KOPT-K1 (cell line): ENCODE results near the gene FAM124A.

Experiments used
- H3K27ac ChIP-seq: fragments of 200-600 bp; sonication (generic); 2 replicates; pipeline ENCODE4 v1.5.1; 2016; ENCODE audit warnings: antibody characterized with exemption, mild to moderate bottlenecking, low read depth, low read length; ENCODE audit not compliant: poor library complexity, severe bottlenecking
- H3K36me3 ChIP-seq: fragments of 200-600 bp; sonication (generic); 2 replicates; pipeline ENCODE4 v1.5.1; 2017; ENCODE audit warnings: antibody characterized with exemption, mild to moderate bottlenecking, low read length, moderate library complexity; ENCODE audit not compliant: insufficient read depth
- H3K9me3 ChIP-seq: fragments of 200-600 bp; sonication (generic); 2 replicates; pipeline ENCODE4 v1.5.1; 2017; ENCODE audit warnings: antibody characterized with exemption, low read length, mild to moderate bottlenecking; ENCODE audit not compliant: insufficient read depth, poor library complexity, severe bottlenecking

Gene FAM124A

DNA sequence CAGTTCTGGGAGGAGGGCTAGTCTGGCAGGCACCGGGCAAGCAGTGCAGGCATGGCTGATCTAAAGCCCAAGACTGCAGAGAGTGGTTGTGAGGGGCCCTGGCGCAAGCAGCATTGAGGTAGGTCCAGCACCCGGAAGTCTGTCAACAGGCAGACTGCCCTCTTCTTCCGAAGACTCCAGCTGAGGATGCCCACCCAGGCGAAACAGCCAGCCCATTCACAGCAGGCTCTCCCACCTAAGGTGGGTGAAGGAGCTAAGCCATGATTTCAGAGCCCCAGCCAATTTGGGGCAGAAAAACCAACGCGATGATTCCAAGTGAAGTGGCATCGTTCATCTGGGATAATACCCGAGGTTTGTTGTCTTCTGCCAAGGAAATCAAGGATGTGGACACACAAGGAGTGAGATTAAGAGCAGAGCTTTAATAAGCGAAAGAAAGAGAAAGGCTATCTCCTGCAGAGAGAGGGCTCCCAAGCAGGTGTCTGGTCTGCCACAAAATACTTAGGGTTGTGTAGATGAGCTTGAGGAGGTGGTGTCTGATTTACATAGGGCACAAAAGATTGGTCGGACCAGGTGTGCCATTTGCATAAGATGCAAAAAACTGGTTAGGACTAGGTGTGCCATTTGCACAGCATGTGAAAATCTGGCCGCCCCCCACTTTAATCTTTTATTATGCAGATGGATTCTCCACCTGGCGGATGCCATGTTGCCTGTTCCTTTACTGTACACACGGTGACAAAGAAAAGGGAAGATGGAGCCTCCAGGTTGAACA, 22.6 kb downstream of the FAM124A start:
- no peaks in the 10 kb centered on the region for H3K36me3 ChIP-seq
- no peaks in the 10 kb centered on the region for H3K9me3 ChIP-seq
- H3K27ac ChIP-seq, result no peak overlapping the region

DNA sequence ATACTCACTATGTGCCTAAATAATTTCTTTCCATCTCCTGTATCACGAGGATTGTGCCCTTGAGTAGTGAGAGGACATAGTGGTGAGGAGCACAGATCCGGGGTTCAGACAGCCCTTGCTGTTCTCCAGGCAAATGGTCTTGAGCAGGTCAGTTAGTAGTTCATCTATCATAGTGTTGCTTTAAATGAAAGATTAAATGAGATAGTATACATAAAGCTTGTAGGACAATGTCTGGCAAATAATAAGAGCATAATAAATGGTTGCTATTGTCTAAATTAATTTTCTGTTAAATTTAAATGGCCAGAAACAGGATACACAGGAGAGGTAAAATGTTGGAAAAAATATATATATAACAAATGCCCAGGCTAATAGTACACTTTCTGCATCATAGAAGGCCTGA, 23.4 kb downstream of the FAM124A start:
- Histone ChIP-seq H3K9me3 (no peaks in the 10 kb centered on the region), H3K36me3 (no peaks in the 10 kb centered on the region), H3K27ac (no peak overlapping the region)

DNA sequence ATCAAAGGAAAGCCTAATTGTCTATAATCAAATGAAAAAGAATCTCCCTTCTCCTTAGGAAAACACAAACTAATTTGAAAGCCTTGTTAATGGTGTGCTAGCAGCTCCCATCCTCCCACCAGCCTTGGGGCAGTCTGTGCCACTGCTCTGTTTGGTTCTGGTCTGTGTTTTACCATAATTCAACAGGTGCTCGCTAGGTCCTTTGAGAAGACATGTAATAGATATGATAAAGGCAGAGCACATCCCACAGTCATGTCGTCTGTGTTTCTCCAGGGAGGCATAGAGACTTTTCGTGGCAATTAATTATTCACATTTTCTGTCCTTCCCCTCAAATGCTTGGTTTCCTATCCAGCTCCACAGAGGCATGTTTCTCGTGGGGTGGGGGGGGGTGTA, 23.8 kb downstream of the FAM124A start:
- no peaks in the 10 kb centered on the region for H3K9me3 ChIP-seq
- no peak overlapping the region for H3K27ac ChIP-seq
- no peaks in the 10 kb centered on the region for H3K36me3 ChIP-seq

DNA sequence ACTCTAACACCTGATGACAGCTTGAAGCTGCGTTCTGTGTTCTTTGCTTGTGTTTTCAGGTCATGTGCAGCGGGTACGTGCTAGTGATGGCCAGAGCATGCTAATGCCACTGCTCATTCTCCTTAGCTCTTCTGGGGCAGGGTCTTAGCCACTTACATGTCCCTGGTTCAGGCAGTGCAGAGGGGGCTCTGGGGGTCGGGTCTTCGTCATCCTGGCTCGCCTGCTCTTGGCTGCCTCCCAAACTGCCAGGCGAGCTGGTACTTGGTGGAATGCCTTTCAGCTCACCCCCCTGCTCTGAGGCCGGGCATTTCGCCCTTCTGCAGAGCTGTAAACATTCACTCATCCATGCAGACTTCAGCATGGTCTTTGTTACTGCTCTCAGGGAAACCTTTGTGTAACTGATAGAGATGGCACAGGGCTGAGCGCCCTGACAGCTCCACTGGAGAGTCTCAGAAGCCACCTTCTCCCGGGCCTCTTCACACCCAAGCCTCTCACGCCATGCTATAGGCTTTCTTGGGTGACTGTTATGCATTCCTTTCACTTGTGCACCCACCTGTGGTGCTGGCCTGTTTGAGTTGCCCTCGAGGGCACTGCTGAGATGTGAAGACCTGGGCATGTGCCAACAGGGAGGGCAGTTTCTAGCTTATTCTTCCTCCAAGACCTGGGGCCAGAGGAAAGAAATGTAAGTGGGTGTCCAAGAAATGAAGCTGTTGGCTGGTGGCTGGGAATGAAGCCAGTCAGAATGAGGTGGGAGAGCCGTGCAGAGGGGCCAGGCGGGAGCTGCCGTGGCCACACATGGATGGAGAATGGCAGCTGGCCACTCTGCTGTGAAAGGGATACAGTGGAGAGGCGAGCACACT, 24.4 kb downstream of the FAM124A start:
- H3K27ac ChIP-seq, result no peak overlapping the region
- no peaks in the 10 kb centered on the region for H3K9me3 ChIP-seq
- H3K36me3 ChIP-seq, result no peaks in the 10 kb centered on the region

DNA sequence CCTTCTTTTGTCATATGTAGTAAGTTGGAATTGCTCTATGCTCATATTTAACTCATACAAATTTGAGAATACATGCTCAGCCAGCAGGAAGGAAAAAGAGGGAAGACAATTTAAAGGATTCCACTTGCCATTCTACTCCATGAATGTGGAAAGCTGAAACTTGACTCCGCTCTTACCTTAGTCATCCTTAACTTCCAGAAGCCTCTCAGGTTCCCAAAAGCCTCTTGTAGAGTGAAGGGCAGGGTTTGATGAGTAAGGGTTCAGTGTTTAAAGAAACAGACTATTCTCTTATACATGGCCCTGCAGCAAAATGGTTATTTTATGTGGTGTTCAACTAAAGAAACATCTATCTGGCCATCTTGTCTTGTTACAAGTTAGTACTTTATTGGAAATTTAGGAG, 27.1 kb downstream of the FAM124A start:
- H3K27ac ChIP-seq, result no peak overlapping the region
- no peaks in the 10 kb centered on the region for H3K9me3 ChIP-seq
- no peaks in the 10 kb centered on the region for H3K36me3 ChIP-seq

DNA sequence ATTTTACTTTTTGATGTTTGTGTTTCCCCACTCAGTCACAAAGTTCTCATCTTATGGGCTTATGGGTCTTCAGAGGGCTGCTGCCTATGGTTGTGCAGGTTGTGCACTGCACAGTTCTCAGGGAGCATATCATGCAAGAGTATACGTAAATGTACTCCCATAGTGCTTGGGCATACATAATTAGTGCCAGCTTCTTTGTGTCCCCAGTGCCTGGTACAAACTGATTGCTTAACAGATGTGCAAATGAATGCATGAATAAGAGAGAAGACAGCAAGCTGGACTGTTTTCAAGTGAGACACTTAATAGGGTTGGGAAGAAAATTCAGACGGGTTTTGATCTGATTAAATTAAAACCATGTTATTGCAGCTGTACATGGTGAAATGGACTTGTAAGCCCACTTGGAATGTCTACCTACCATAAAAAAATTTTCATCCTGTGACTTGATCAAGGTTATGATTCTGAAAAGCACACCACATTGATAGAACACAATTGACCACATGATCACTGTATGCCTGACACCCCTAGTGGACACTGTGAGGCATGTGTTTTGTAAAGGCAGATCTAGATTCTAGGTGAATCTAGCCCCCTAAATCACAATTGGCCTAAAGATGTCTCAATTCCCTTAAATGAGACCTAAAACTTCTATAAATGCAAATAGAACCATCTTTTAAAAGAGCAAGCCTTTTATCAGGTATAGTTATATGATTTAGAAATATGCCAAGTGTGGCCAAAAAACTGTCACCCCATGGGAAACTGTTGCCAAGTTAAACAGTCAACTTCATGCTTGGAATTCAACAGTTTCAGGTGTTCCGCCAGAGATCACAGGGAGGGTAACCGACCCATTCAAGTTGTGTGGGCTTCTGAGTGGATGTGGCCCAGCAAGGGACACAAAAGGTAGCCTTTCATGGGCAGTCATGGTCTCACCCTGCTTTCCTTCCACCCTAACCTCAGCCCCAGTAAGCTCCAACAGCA, 27.9 kb downstream of the FAM124A start:
- Histone ChIP-seq H3K9me3 (no peaks in the 10 kb centered on the region), H3K27ac (no peak overlapping the region), H3K36me3 (no peaks in the 10 kb centered on the region)

DNA sequence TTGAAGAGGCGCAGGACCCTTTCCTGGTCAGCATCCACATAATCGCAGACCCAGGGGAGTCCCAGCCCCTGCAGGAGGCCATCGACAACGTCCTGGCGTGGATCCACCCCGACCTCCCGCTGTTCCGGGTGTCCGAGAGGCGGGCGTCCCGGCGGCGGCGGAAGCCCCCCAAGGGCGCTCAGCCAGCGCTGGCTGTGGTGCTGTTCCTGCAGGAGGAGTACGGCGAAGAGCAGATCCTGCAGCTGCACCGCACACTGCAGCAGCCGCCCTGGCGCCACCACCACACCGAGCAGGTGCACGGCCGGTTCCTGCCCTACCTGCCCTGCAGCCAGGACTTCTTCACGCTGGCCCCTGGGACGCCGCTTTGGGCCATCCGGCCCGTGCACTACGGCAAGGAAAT, 29.3 kb downstream of the FAM124A start:
- Histone ChIP-seq H3K9me3 (no peaks in the 10 kb centered on the region), H3K27ac (no peak overlapping the region), H3K36me3 (no peaks in the 10 kb centered on the region)

DNA sequence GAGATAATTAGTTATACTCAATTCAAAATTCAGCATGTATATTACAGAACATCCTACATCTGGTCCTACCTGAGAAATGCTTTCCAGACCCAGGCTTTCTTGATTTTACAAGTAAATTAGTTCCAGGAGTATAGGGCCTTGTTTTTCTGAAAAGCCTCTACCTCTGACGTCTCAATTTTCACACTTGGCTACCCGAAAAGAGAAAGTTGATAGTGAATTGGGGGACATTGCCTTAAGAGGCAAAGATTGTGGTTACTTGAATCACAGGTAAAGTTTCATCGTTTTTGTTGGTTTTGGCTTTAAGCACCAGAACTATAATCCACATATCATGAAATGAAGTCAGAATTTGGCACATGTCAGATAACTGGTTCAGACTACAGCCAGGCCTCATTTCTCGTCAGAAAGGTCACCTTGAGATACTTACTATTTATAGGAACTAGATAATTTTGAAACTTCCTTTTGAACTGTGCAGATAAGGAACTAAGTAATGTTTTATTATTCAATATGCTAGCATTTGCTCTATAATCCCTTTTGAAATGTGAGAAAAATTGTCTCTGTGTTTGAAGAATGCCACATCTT, 30.8 kb downstream of the FAM124A start:
- Histone ChIP-seq H3K27ac (no peak overlapping the region), H3K9me3 (no peaks in the 10 kb centered on the region), H3K36me3 (no peaks in the 10 kb centered on the region)

DNA sequence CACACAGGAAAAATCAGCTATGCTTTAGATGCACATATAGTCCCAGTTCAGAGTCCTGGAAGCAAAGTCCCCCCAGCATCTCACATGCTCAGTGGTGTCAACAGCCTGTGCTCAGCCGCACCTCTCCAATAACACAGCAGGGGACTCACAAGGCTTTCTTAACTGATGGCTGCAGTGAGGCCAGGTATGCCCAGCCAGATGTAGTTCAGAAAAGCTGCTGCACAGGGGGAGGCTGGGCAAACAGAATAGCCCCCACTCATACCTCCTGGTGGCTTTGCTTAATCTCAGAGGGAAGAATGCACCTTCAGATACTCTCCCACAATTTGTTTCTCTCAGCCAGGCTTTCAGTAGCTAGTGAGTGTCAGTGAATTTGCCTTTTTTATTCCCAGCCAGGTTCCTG, 33.4 kb downstream of the FAM124A start:
- Histone ChIP-seq H3K36me3 (no peaks in the 10 kb centered on the region), H3K27ac (no peak overlapping the region), H3K9me3 (no peaks in the 10 kb centered on the region)

DNA sequence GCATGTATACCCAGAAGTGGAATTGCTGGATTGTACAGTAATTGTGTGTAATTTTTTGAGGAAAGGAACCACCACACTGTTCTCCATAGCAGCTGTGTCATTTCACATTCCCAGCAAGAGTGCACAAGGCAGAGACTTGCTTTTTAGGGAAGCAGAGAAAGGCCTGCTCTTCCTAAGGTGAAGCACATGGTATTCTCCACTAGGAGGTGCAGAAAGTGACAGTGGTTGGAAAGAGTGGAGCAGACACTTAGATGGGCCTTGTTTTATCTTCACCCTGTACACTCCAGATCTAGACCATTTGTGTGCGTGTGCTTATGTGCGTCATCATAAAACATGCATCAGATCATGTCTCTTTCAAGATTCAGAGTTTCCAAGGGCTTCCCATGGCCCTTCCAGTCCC, 35.0 kb downstream of the FAM124A start:
- H3K36me3 ChIP-seq, result no peaks in the 10 kb centered on the region
- H3K27ac ChIP-seq, result no peak overlapping the region
- H3K9me3 ChIP-seq, result no peaks in the 10 kb centered on the region

DNA sequence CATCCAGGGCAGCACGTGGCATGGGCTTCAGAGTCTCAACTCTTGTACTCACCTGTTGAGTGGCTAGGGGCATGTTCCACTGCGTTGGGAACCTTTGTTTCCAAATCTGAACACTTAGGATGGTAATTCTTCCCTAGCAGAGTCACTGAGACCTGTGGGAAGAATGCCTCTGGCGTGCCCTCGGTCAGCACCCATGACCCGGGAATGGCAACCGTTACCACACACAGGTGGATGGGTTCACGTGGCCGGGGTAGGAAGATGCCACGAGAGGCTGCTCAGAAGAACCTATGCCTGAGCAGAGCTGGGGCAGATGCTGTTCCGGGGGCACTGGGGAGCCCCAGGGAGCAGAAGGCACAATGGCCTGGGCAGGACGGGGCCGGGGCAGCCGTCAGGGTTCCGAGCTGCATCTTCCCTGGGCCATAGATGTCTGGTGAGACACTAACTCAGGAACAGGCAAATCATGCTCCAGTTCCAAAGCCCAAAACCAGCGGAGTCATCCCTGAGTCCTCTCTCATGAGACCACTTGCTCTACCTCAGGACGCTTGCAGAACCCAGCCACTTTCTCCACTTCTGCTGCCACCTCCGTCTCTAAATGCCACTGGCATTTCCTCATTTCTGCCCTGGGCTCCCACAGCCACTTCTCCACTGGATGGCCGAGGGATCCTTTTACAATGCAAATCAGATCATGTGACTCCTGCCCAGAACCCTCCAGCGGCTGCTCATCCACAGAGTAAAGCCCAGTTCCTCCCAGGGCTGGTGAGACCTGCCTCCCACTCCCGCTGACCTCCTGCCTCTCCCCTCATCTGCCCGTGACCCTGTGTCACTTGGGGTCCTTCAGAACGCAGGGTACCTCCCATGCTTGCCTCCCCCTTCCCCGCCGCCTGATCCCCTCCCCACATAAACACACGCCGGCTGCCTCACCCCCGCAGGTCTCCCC, 36.7 kb downstream of the FAM124A start:
- Histone ChIP-seq H3K36me3 (no peaks in the 10 kb centered on the region), H3K27ac (no peak overlapping the region), H3K9me3 (no peaks in the 10 kb centered on the region)

DNA sequence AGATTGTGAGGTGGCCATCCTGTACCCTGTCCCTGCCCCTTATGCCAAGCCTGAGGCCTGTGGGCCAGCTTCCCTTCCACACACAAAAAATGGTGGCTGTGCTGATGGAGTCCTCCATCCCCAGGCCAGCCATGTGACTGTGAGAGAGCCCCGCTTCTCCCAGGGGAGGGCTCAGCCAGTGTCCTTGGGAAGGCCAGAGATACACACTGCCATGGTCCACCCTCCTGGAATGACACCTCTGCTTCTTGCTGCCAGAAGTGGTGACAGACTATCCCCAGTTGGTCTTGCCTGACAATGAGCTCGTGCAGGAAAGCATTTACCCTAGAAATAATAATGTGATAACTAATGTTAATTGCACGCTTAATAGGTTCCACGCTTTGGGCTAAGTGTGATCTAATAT, 38.0 kb downstream of the FAM124A start:
- H3K9me3 ChIP-seq, result no peaks in the 10 kb centered on the region
- H3K36me3 ChIP-seq, result no peaks in the 10 kb centered on the region
- no peak overlapping the region for H3K27ac ChIP-seq

DNA sequence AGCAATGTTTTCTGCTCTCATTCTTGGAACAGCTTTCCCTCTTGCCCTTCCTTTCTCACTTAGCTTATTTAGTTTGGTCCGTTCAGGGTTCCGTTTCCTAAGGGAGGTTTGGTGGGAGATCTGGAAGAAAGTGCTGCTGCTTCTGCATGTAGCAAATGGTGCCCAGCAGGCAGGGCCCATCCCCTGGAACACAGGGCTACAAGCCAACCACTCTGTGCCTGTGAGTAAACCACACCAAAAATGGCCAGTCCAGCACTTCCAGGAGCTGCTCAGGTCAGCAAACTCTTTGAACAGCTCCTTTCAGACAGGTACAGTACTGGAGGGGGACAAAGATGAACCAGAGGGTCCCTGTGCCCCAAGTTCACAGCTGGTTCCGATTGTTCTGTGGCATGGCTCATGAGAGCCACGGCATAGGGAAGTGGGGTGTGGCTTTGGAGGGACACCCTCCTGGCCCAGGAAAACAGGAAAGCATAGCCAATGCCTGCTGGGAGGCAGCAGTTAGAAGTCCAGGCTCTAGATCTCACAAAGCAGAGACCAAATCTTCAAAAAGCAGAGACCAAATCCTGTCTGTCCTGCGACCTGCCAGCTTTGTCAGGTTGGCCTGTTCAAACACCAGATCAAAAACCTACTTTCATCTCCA, 39.5 kb downstream of the FAM124A start:
- Histone ChIP-seq H3K36me3 (no peaks in the 10 kb centered on the region), H3K27ac (no peak overlapping the region), H3K9me3 (no peaks in the 10 kb centered on the region)
